ENCODE results near the gene CCNY. TPM values are rescaled to one million over a fixed set of nuclear protein-coding genes. Genes with fewer than 3 reads are reported as not detected.
"Not testable (repeated sequence)": the region's sequence is repeated elsewhere in the genome, so short reads cannot be mapped to it uniquely, and the experiment has no call there.

The CCNY gene
- total RNA-seq, 1 donor from 2014 or later, result 44.8 TPM

GRCh38 chr10:35535136-35535535, 198.8 kb downstream of the CCNY start:
- ATAC-seq, result no peak

GRCh38 chr10:35536789-35537188, 200.5 kb downstream of the CCNY start:
- ATAC-seq, result no peak

GRCh38 chr10:35537925-35538324, 201.6 kb downstream of the CCNY start:
- not testable (repeated sequence) for ATAC-seq

- no peak for ATAC-seq
Measured at GRCh38 chr10:35540296-35541164, 204.2 kb downstream of the CCNY start.

GRCh38 chr10:35541720-35542119, 205.4 kb downstream of the CCNY start:
- ATAC-seq, result no peak

- no peak for ATAC-seq
Measured at GRCh38 chr10:35542303-35542702, 206.0 kb downstream of the CCNY start.

- ATAC-seq, result no peak
Measured at GRCh38 chr10:35545079-35545657, 208.9 kb downstream of the CCNY start.

GRCh38 chr10:35545878-35546590, 209.7 kb downstream of the CCNY start:
- ATAC-seq, result no peak

- peak; percentile 29 for ATAC-seq
Measured at GRCh38 chr10:35546824-35547225, 210.5 kb downstream of the CCNY start.

- ATAC-seq, result no peak
Measured at GRCh38 chr10:35552650-35553342, 216.5 kb downstream of the CCNY start.

GRCh38 chr10:35554036-35554435, 217.7 kb downstream of the CCNY start:
- ATAC-seq, result no peak

GRCh38 chr10:35554461-35555056, 218.2 kb downstream of the CCNY start:
- ATAC-seq, result no peak

GRCh38 chr10:35555962-35556930, 219.9 kb downstream of the CCNY start:
- ATAC-seq, result no peak

GRCh38 chr10:35558276-35558675, 222.0 kb downstream of the CCNY start:
- ATAC-seq, result no peak

GRCh38 chr10:35559416-35559815, 223.1 kb downstream of the CCNY start:
- ATAC-seq, result no peak

GRCh38 chr10:35561715-35562114, 225.4 kb downstream of the CCNY start:
- no peak for ATAC-seq

- ATAC-seq, result no peak
Measured at GRCh38 chr10:35562427-35562826, 226.1 kb downstream of the CCNY start.

GRCh38 chr10:35563261-35563891, 227.1 kb downstream of the CCNY start:
- peak; percentile 76 for ATAC-seq

GRCh38 chr10:35564341-35564968, 228.1 kb downstream of the CCNY start:
- no peak for ATAC-seq

- ATAC-seq, result no peak
Measured at GRCh38 chr10:35565602-35566081, 229.3 kb downstream of the CCNY start.

Measured in esophagus mucosa (tissue), 1 donor.